BLaER1 (cell line): ENCODE measurements around the gene UBTF.

Source experiments
- H3K27ac ChIP-seq: shearing (Covaris generic); formaldehyde crosslinking; 2 replicates; pipeline ENCODE4 v1.8.1; 2022
- H3K27me3 ChIP-seq: shearing (Covaris generic); formaldehyde crosslinking; 2 replicates; pipeline ENCODE4 v1.8.1; 2022
- H3K36me3 ChIP-seq: shearing (Covaris generic); formaldehyde crosslinking; 2 replicates; pipeline ENCODE4 v1.8.1; 2022
- H3K4me1 ChIP-seq: shearing (Covaris generic); formaldehyde crosslinking; 2 replicates; pipeline ENCODE4 v1.8.1; 2022
- H3K4me2 ChIP-seq: shearing (Covaris generic); formaldehyde crosslinking; 2 replicates; pipeline ENCODE4 v1.8.1; 2022
- H3K4me3 ChIP-seq: shearing (Covaris generic); formaldehyde crosslinking; 2 replicates; pipeline ENCODE4 v1.8.1; 2022
- H3K9ac ChIP-seq: shearing (Covaris generic); formaldehyde crosslinking; 2 replicates; pipeline ENCODE4 v1.8.1; 2022
- H3K9me3 ChIP-seq: shearing (Covaris generic); formaldehyde crosslinking; 2 replicates; pipeline ENCODE4 v1.8.1; 2022
- H4K20me1 ChIP-seq: shearing (Covaris generic); formaldehyde crosslinking; 2 replicates; pipeline ENCODE4 v1.8.1; 2022
- Cebpa-rat ChIP-seq: shearing (Covaris generic); IDR thresholded peaks from 2 replicates; pipeline ENCODE4 v1.8.1; 2022

UBTF gene

DNA sequence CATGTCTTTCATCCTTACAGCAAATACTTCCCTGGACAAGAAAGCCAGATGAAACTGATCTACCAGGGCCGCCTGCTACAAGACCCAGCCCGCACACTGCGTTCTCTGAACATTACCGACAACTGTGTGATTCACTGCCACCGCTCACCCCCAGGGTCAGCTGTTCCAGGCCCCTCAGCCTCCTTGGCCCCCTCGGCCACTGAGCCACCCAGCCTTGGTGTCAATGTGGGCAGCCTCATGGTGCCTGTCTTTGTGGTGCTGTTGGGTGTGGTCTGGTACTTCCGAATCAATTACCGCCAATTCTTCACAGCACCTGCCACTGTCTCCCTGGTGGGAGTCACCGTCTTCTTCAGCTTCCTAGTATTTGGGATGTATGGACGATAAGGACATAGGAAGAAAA lies 29.0 kb downstream of the UBTF start:
- no peaks in the 10 kb centered on the region for H3K27me3 ChIP-seq
- peaks cover 75% of the 10 kb centered on the region for H3K36me3 ChIP-seq
- TF ChIP-seq Cebpa-rat: no peak

DNA sequence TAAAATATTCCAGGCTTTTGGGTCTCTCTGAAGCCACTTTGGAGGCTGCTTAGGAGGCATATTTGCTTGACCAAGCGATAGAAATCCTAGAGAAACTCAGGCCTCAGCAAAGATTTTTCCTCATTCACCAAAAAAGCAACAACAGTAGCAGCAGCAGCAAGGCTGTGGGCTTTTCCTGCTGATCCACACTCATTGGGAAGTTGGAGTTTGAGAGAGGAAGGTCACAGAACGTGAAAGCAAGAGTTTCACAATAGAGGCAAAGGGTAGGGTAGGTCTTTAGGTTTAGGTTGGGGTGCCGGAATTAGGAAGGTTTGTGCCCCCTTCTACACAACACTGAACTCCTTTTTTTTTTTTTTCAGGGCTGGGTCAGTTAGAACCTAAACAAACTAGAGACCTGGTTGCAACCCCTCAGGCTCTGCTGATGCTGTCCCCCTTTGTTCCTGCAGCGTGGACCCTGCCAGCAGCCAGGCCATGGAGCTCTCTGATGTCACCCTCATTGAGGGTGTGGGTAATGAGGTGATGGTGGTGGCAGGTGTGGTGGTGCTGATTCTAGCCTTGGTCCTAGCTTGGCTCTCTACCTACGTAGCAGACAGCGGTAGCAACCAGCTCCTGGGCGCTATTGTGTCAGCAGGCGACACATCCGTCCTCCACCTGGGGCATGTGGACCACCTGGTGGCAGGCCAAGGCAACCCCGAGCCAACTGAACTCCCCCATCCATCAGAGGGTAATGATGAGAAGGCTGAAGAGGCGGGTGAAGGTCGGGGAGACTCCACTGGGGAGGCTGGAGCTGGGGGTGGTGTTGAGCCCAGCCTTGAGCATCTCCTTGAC lies 30.7 kb downstream of the UBTF start:
- Histone ChIP-seq H4K20me1 (peaks cover 37% of the 10 kb centered on the region), H3K9ac (peak overlapping the region; percentile 94), H3K9me3 (no peaks in the 10 kb centered on the region), H3K4me1 (peaks cover 36% of the 10 kb centered on the region), H3K4me2 (peak overlapping the region; percentile 83), H3K36me3 (peaks cover 67% of the 10 kb centered on the region), H3K27ac (no peak overlapping the region), H3K27me3 (no peaks in the 10 kb centered on the region), H3K4me3 (no peak overlapping the region)
- TF ChIP-seq Cebpa-rat: no peak

More for the DNA sequence above, 29.0 kb downstream of the UBTF start:
- Histone ChIP-seq H3K4me3 (no peak overlapping the region), H3K9me3 (no peaks in the 10 kb centered on the region), H3K27ac (no peak overlapping the region), H3K9ac (no peak overlapping the region), H3K4me2 (no peak overlapping the region), H4K20me1 (peaks cover 29% of the 10 kb centered on the region), H3K4me1 (peaks cover 19% of the 10 kb centered on the region)

GRCh38 chr17:44187131-44187899 lies 32.2 kb downstream of the UBTF start:
- TF ChIP-seq Cebpa-rat: no peak
- Histone ChIP-seq H3K4me3 (peak overlapping the region; percentile 95), H3K4me1 (peaks cover 40% of the 10 kb centered on the region), H3K36me3 (peaks cover 67% of the 10 kb centered on the region), H3K9me3 (no peaks in the 10 kb centered on the region), H3K27me3 (no peaks in the 10 kb centered on the region), H3K27ac (peak overlapping the region; percentile 88), H3K9ac (peak overlapping the region; percentile 94), H3K4me2 (peak overlapping the region; percentile 83), H4K20me1 (peaks cover 43% of the 10 kb centered on the region)

GRCh38 chr17:44186307-44187130 lies 33.0 kb downstream of the UBTF start, which contains the start of gene TMUB2:
TSS of gene TMUB2 (plus strand) at chr17:44186972. CDS start at chr17:44187709, 737 bp downstream.
- TF ChIP-seq Cebpa-rat: peak; percentile 68; the same call in 1 of the 2 replicates
- H3K9ac ChIP-seq: peak within 1 kb of the TSS; percentile 94
- H3K4me1 ChIP-seq: peaks cover 40% of the 10 kb centered on the region
- H3K36me3 ChIP-seq: peaks cover 67% of the 10 kb centered on the region
- peak within 1 kb of the TSS; percentile 88 for H3K27ac ChIP-seq
- H3K4me2 ChIP-seq: peak within 1 kb of the TSS; percentile 94
- H4K20me1 ChIP-seq: peaks cover 50% of the 10 kb centered on the region
- H3K9me3 ChIP-seq: no peaks in the 10 kb centered on the region
- peak within 1 kb of the TSS; percentile 95 for H3K4me3 ChIP-seq
- no peaks in the 10 kb centered on the region for H3K27me3 ChIP-seq

GRCh38 chr17:44184212-44184810 lies 35.2 kb downstream of the UBTF start:
- H3K4me1 ChIP-seq: peaks cover 40% of the 10 kb centered on the region
- no peaks in the 10 kb centered on the region for H3K27me3 ChIP-seq
- peak; percentile 53; the same call in 1 of the 2 replicates for TF ChIP-seq Cebpa-rat
- peaks cover 50% of the 10 kb centered on the region for H3K36me3 ChIP-seq
- H3K27ac ChIP-seq: no peak overlapping the region
- H3K9ac ChIP-seq: no peak overlapping the region; the same call in 1 of the 2 replicates
- H3K9me3 ChIP-seq: no peaks in the 10 kb centered on the region
- peaks cover 50% of the 10 kb centered on the region for H4K20me1 ChIP-seq
- no peak overlapping the region for H3K4me3 ChIP-seq
- H3K4me2 ChIP-seq: peak overlapping the region; percentile 94

DNA sequence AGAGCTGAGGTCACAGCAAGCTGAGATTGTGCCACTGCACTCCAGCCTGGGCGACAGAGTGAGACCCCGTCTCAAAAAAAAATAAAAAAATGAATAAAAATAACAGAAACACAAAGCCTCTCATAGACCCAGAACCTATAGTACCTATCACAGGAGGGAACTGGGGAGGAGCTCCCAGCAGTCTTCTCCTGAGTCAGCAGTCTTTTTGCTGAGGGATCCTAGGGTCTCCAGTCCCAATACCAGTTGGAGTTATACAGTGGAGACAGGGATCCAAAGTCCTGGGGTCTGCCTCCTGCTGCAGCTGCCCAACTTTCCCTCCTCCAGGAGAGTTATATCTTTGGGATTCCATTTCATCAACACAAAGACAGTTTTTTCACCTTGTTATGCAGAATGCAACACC lies 36.5 kb downstream of the UBTF start:
- no peak overlapping the region for H3K27ac ChIP-seq
- no peak overlapping the region for H3K4me3 ChIP-seq
- peaks cover 46% of the 10 kb centered on the region for H4K20me1 ChIP-seq
- H3K9me3 ChIP-seq: no peaks in the 10 kb centered on the region
- TF ChIP-seq Cebpa-rat: no peak
- peaks cover 31% of the 10 kb centered on the region for H3K4me1 ChIP-seq
- no peak overlapping the region for H3K4me2 ChIP-seq
- peak overlapping the region; percentile 24; the same call in 1 of the 2 replicates for H3K9ac ChIP-seq
- H3K36me3 ChIP-seq: peaks cover 50% of the 10 kb centered on the region
- no peaks in the 10 kb centered on the region for H3K27me3 ChIP-seq

DNA sequence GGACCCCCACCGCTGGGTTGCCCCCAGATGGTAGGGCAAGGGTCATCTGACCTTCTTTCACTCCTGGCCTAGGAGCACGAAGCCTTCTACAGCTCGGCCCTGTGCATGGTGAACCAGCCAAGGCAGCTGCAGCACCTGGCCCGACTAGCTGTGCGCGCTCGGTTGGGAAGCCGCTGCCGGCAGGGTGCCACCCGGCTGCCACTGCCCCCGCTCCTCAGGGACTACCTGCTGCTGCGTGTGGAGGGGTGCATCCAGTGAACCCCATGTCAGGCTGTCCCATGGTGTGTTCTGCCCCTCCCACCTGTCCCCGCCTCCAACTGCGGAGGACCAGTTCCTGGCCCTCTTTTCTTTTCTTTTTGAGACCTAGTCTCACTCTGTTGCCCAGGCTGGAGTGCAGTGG lies 41.3 kb downstream of the UBTF start:
- Histone ChIP-seq H3K27me3 (no peaks in the 10 kb centered on the region), H4K20me1 (peaks cover 24% of the 10 kb centered on the region), H3K4me3 (no peak overlapping the region), H3K9me3 (no peaks in the 10 kb centered on the region), H3K4me1 (no peaks in the 10 kb centered on the region), H3K27ac (no peak overlapping the region), H3K36me3 (peaks cover 77% of the 10 kb centered on the region), H3K4me2 (no peak overlapping the region), H3K9ac (no peak overlapping the region)
- TF ChIP-seq Cebpa-rat: no peak

DNA sequence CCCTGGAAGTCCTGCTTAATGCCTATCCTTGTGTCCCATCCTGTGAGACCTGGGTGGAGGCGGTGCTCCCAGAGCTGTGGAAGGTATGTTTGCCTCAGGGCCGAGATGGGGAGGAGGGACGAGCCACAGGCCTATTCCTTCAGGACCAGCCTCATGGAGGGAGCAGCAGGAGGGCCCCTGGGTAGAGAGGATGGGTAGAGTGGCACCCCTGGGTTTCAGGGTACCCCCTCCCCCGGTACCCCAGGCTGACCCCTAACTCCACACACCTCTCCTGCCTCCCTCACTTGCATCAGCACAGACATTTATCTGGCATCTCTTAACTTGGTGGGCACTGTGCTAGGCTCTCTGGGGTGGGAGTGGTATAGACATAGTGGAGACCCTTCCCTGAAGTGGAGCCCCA lies 41.8 kb downstream of the UBTF start:
- H3K4me2 ChIP-seq: no peak overlapping the region
- H3K4me1 ChIP-seq: no peaks in the 10 kb centered on the region
- no peak overlapping the region for H3K9ac ChIP-seq
- no peaks in the 10 kb centered on the region for H3K9me3 ChIP-seq
- no peak for TF ChIP-seq Cebpa-rat
- no peak overlapping the region for H3K27ac ChIP-seq
- H3K27me3 ChIP-seq: no peaks in the 10 kb centered on the region
- H4K20me1 ChIP-seq: peaks cover 20% of the 10 kb centered on the region
- no peak overlapping the region for H3K4me3 ChIP-seq
- peaks cover 72% of the 10 kb centered on the region for H3K36me3 ChIP-seq
